ENCODE data around the gene PICALM. TPM values are rescaled to one million over a fixed set of nuclear protein-coding genes. Genes with fewer than 3 reads are reported as not detected.
A peak's percentile ranks its signal among the peaks of the same experiment; 100 is the strongest.

Gene PICALM
- total and polyA plus RNA-seq, 2 of the 8 experiments (the other 6 are each of a cell fraction or from before 2014, with no cell fraction given), result 69.4 to 71.3 TPM

DNA sequence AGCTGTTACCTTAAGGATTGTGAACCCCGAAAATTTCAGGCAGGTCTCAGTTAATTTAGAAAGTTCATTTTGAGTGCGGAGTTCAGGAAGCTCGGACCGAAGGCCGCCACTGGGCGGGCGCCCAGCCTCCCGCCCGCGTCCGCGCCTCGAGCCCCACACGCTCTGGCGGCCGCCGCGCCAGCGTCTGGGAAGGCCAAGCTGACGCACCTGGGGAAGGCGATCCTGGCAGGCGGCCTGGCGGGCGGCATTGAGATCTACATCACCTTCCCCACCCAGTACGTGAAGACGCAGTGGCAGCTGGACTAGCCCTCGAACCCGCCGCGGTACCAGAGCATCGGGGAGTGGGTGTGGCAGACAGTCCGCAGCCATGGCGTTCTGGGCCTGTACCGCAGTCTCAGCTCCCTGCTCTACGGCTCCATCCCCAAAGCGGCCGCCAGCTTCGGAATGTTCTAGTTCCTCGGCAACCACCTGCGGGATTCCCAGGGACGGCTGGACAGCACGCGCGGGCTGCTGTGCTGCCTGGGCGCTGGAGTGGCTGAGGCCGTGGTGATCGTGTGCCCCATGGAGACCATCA is 134.2 kb downstream of the PICALM start:
- FAIRE-seq, result no peak
- Histone ChIP-seq H3K27ac (ENCODE audit: low read depth, low read length) (no peak overlapping the region), H3K18ac (ENCODE audit: extremely low read depth, low read length) (no peak overlapping the region), H3K27me3 (replicated peaks in 1 of 4; ENCODE audit: control insufficient read depth in 3 of 4, extremely low read depth in 1 of 4, insufficient read depth in 3 of 4, low read length in 3 of 4) (no peaks in the 10 kb centered on the region), H2BK20ac (ENCODE audit: low read length) (no peak overlapping the region), H3K56ac (replicated peaks; ENCODE audit: insufficient read length, low read depth, low read length) (no peak overlapping the region), H4K20me1 (replicated peaks in 1 of 2; ENCODE audit: control insufficient read depth in 1 of 2, insufficient read depth in 2 of 2, low read length in 2 of 2) (no peaks in the 10 kb centered on the region), H4K91ac (replicated peaks; ENCODE audit: insufficient read length, low read length) (no peak overlapping the region), H3K4me3 (ENCODE audit: extremely low read depth in 1 of 4, insufficient read depth in 2 of 4, low read depth in 3 of 4, low read length in 4 of 4) (peak overlapping the region in 1 of 4 experiments; percentile 27; a peak in 1 of 8 replicates), H2BK5ac (ENCODE audit: low read depth, low read length) (no peak overlapping the region), H3K79me2 (ENCODE audit: control insufficient read depth in 1 of 2, insufficient read depth in 2 of 2, low read length in 2 of 2) (no peaks in the 10 kb centered on the region), H3K23me2 (ENCODE audit: low read depth, low read length) (0 out of 2 replicates have a peak, but pooled peaks cover 1% of the 10 kb centered on the region), H4K5ac (ENCODE audit: insufficient read length, low read depth, low read length) (no peak overlapping the region), H2AFZ (ENCODE audit: low read length) (peak overlapping the region; percentile 70; the same call in 1 of the 2 replicates), H2BK120ac (replicated peaks; ENCODE audit: low read depth, low read length) (no peak overlapping the region), H3K79me1 (ENCODE audit: low read depth, low read length) (no peaks in the 10 kb centered on the region), H3K4me2 (ENCODE audit: insufficient read depth in 1 of 2, low read depth in 2 of 2, low read length in 2 of 2) (peak overlapping the region in 1 of 2 experiments; percentile 45; a peak in 2 of 4 replicates), H3K4me1 (replicated peaks in 1 of 4; ENCODE audit: control insufficient read depth in 3 of 4, insufficient read depth in 4 of 4, low read length in 3 of 4) (no peaks in the 10 kb centered on the region), H3K14ac (ENCODE audit: insufficient read length) (no peak overlapping the region), H3K36me3 (ENCODE audit: control insufficient read depth in 2 of 4, insufficient read depth in 4 of 4, low read length in 3 of 4) (no peaks in the 10 kb centered on the region), H3K23ac (ENCODE audit: insufficient read length) (no peak overlapping the region), H3K9me3 (ENCODE audit: insufficient read depth in 2 of 2, low read depth in 1 of 2, low read length in 1 of 2) (peaks cover 0 to 5% of the 10 kb centered on the region in 2 experiments; a peak in 1 of 4 replicates), H2AK5ac (ENCODE audit: low read depth, low read length) (no peak overlapping the region), H3K9ac (replicated peaks in 1 of 4; ENCODE audit: extremely low read depth in 1 of 4, low read depth in 3 of 4, low read length in 3 of 4) (no peak overlapping the region), H3K4ac (replicated peaks; ENCODE audit: insufficient read length, low read depth, low read length) (no peak overlapping the region), H2BK15ac (ENCODE audit: low read length) (no peak overlapping the region), H4K8ac (ENCODE audit: extremely low read depth, insufficient read depth, low read length) (peak overlapping the region; percentile 79; the same call in 1 of the 2 replicates), H2BK12ac (ENCODE audit: low read depth, low read length) (no peak overlapping the region)
- DNase-seq (ENCODE audit: low read depth in 1 of 2, low spot score in 2 of 2), result no peak
- ChIA-PET CTCF (ENCODE audit: partially characterized antibody) (no interaction called here), POLR2A (ENCODE audit: partially characterized antibody) (no interaction called here)
- TF ChIP-seq CEBPB (IDR thresholded peaks at IDR 0.05; ENCODE audit: low read depth, low read length) (no peak), E2F6 (IDR thresholded peaks at IDR 0.05) (peak; percentile 51), HDAC2 (IDR thresholded peaks at IDR 0.05; ENCODE audit: borderline replicate concordance in 1 of 2, low read depth in 2 of 2, low read length in 2 of 2) (no peak), MAFK (IDR thresholded peaks at IDR 0.05; ENCODE audit: low read depth, low read length) (no peak)
- TF ChIP-seq, protein P1, sequence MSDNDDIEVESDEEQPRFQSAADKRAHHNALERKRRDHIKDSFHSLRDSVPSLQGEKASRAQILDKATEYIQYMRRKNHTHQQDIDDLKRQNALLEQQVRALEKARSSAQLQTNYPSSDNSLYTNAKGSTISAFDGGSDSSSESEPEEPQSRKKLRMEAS (IDR thresholded peaks at IDR 0.05), result peak; percentile 55
- 91% methylated on average over 44 of the region's 47 CpGs; no CpG with 5 or more reads in 1 of the 2 experiments for WGBS, 2 experiments (ENCODE audit: extremely low coverage in 1 of 2, insufficient coverage in 1 of 2, insufficient read length in 1 of 2, insufficient replicate concordance in 2 of 2, low coverage in 1 of 2, low lambda C conversion rate in 2 of 2, missing lambda C conversion rate in 1 of 2)

Data from H1 (cell line).